ENCODE results near the gene NID2.

Gene NID2

DNA sequence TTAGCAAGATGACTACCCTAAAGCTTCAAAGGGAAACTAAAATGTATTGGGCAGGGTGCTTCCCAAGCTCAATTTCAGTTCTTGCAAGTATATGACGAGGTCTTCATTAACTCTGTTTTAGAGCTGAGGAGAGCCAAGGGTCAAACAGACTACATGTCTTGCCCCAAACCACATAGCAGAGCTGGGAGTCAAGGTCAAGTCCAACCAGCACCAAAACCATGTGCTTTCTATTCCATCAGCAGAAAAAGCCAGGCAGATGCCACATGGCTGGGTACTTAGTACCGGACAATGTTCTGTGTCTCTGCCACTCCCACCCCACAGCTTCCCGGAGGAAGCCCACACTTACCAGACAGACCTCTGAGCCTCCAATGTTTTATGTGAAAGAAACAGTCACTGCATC lies 17.6 kb downstream of the NID2 start:
- no peak for TF ChIP-seq FOXP2 (optimal IDR thresholded peaks at IDR 0.05; ENCODE audit: borderline replicate concordance, extremely low read depth, extremely low read length, insufficient read depth)
- TF ChIP-seq POLR2AphosphoS5 (IDR thresholded peaks at IDR 0.05; ENCODE audit: low read depth, low read length): no peak
- no peak for TF ChIP-seq SIN3A (IDR thresholded peaks at IDR 0.05; ENCODE audit: borderline replicate concordance, insufficient read depth, low read length)
- TF ChIP-seq TAF1 (IDR thresholded peaks at IDR 0.05; ENCODE audit: borderline replicate concordance, insufficient read depth, low read length): no peak
- TF ChIP-seq, protein P1, sequence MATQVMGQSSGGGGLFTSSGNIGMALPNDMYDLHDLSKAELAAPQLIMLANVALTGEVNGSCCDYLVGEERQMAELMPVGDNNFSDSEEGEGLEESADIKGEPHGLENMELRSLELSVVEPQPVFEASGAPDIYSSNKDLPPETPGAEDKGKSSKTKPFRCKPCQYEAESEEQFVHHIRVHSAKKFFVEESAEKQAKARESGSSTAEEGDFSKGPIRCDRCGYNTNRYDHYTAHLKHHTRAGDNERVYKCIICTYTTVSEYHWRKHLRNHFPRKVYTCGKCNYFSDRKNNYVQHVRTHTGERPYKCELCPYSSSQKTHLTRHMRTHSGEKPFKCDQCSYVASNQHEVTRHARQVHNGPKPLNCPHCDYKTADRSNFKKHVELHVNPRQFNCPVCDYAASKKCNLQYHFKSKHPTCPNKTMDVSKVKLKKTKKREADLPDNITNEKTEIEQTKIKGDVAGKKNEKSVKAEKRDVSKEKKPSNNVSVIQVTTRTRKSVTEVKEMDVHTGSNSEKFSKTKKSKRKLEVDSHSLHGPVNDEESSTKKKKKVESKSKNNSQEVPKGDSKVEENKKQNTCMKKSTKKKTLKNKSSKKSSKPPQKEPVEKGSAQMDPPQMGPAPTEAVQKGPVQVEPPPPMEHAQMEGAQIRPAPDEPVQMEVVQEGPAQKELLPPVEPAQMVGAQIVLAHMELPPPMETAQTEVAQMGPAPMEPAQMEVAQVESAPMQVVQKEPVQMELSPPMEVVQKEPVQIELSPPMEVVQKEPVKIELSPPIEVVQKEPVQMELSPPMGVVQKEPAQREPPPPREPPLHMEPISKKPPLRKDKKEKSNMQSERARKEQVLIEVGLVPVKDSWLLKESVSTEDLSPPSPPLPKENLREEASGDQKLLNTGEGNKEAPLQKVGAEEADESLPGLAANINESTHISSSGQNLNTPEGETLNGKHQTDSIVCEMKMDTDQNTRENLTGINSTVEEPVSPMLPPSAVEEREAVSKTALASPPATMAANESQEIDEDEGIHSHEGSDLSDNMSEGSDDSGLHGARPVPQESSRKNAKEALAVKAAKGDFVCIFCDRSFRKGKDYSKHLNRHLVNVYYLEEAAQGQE (IDR thresholded peaks at IDR 0.05; ENCODE audit: insufficient read depth in 1 of 2, low read depth in 2 of 2, low read length in 2 of 2): no peak

DNA sequence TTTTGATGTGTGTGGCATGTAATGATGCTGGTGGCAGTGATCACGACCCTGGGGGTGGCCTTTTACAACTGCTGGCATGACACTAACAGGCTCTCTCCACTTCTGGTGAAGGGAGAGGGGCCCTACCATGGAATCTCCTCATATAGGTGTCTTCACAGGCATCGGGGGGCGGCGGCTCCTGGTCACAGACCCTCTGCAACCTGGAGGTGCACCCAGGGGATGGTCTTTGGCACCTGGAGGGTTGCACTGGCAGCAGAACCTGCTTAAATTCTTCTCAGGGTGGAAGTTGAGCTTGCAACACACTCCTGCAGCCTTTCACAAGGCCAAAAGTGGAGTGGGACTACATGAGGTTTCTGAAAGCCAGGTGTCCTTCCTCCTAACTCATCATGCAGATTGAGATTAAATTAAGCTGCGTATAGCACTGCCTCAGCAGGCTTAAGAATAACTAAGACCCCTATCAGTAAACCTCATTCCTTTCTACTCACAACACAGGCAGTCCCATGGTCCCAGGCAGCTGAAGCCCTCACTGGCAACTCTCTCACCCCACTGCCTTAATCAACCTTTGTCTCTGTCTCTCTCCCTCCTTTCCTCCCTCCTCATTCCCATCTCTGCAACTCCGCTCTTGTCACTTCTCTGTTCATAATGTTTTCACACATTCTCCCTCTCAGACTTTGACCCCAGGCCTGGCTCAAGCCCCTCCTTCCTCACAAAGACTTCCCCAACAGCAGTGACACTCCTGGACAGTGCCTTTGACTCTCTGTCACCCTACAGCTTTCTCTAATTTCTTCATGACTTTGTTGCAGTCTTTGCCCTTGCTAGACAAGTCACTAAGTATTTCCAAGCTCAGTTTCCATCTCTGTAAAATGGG lies 18.9 kb downstream of the NID2 start:
- TF ChIP-seq, protein P1 (IDR thresholded peaks at IDR 0.05; ENCODE audit: insufficient read depth in 1 of 2, low read depth in 2 of 2, low read length in 2 of 2): no peak
- no peak for TF ChIP-seq FOXP2 (optimal IDR thresholded peaks at IDR 0.05; ENCODE audit: borderline replicate concordance, extremely low read depth, extremely low read length, insufficient read depth)
- no peak for TF ChIP-seq SIN3A (IDR thresholded peaks at IDR 0.05; ENCODE audit: borderline replicate concordance, insufficient read depth, low read length)
- no peak for TF ChIP-seq TAF1 (IDR thresholded peaks at IDR 0.05; ENCODE audit: borderline replicate concordance, insufficient read depth, low read length)
- TF ChIP-seq POLR2AphosphoS5 (IDR thresholded peaks at IDR 0.05; ENCODE audit: low read depth, low read length): no peak

DNA sequence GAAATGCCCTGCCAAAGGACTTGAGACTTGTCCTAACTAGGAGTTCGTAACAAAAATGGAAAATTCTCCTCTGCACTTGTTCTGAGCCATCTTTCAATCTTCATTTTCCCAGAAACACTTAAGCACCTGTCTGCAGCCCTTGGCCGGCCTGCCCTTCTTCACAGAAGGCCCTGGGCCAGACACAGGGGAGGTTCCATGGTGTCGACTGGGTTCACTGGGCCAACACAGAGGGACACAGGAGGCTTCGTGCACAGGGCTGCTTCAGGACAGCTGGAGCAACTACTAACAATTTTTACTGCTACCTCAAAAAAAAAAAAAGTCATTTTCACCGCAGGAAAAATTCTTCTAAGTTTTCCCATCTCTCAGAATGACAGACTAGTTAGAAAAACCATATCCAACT lies 19.6 kb downstream of the NID2 start:
- TF ChIP-seq TAF1 (IDR thresholded peaks at IDR 0.05; ENCODE audit: borderline replicate concordance, insufficient read depth, low read length): no peak
- TF ChIP-seq FOXP2 (optimal IDR thresholded peaks at IDR 0.05; ENCODE audit: borderline replicate concordance, extremely low read depth, extremely low read length, insufficient read depth): no peak
- TF ChIP-seq, protein P1 (IDR thresholded peaks at IDR 0.05; ENCODE audit: insufficient read depth in 1 of 2, low read depth in 2 of 2, low read length in 2 of 2): no peak
- TF ChIP-seq SIN3A (IDR thresholded peaks at IDR 0.05; ENCODE audit: borderline replicate concordance, insufficient read depth, low read length): no peak

DNA sequence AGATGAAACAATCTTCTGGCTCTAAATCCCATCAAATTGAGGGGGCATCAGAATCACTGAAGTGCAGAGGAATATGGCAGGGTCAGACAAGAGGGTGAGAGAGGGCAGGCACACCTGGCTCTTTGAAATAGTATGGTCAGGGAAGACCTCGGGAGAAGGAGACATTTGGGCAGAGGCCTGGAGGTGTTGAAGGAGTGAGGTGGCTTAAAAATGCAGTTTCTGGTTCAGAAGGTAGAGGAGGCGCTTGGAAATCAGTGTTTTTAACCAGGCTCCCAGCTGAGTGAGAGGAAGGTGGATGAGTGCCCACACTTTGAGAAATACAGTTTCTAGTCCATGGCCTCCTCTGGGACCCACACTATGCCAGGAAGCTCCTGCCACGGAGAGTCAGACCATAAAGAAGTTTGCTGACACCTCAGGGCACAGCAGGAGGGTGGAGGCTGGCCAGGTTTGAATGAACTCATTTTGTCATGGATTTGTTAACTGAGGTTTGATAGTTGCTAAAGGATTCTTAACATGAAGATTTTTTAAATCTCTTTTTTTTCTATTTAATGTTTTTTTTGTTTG lies 20.1 kb downstream of the NID2 start:
- TF ChIP-seq, protein P1 (IDR thresholded peaks at IDR 0.05; ENCODE audit: insufficient read depth in 1 of 2, low read depth in 2 of 2, low read length in 2 of 2): no peak
- no peak for TF ChIP-seq FOXP2 (optimal IDR thresholded peaks at IDR 0.05; ENCODE audit: borderline replicate concordance, extremely low read depth, extremely low read length, insufficient read depth)
- no peak for TF ChIP-seq TAF1 (IDR thresholded peaks at IDR 0.05; ENCODE audit: borderline replicate concordance, insufficient read depth, low read length)
- no peak for TF ChIP-seq SIN3A (IDR thresholded peaks at IDR 0.05; ENCODE audit: borderline replicate concordance, insufficient read depth, low read length)
- TF ChIP-seq POLR2AphosphoS5 (IDR thresholded peaks at IDR 0.05; ENCODE audit: low read depth, low read length): no peak

All from PFSK-1 (cell line).